ENCODE results near the gene WDFY3.

- TF ChIP-seq CTCF (IDR thresholded peaks at IDR 0.05), result no peak
- TF ChIP-seq POLR2A (IDR thresholded peaks at IDR 0.05), result no peak
Observed at GRCh38 chr4:84800256-84800655, 166.2 kb downstream of the WDFY3 start.

Data from suprapubic skin (tissue), 3 donors.